22Rv1 (cell line): Measurements from ENCODE around the gene SERPINB1.
A peak's percentile ranks its signal among the peaks of the same experiment; 100 is the strongest.

Experiments used
- H3K27ac ChIP-seq: fragments of 450-650 bp; 2 replicates; pipeline ENCODE4 v1.5.1; 2017
- CTCF ChIP-seq: fragments of 450-650 bp; IDR thresholded peaks from 2 replicates; pipeline ENCODE4 v1.5.1; 2017; ENCODE audit warnings: mild to moderate bottlenecking
- ZFX ChIP-seq: fragments of 450-650 bp; IDR thresholded peaks from 2 replicates; pipeline ENCODE4 v1.6.1; 2017; ENCODE audit warnings: antibody characterized with exemption, borderline replicate concordance

SERPINB1 gene

GRCh38 chr6:2877960-2878359, 36.3 kb upstream of the SERPINB1 start:
- H3K27ac ChIP-seq = no peak overlapping the region
- TF ChIP-seq ZFX (no peak), CTCF (no peak)

- no peak overlapping the region for H3K27ac ChIP-seq
- TF ChIP-seq ZFX = no peak
- TF ChIP-seq CTCF = no peak
Measured at GRCh38 chr6:2877057-2877882, 35.6 kb upstream of the SERPINB1 start.

- no peak overlapping the region for H3K27ac ChIP-seq
- TF ChIP-seq ZFX (no peak), CTCF (no peak)
Measured at GRCh38 chr6:2876210-2877056, 34.8 kb upstream of the SERPINB1 start.

GRCh38 chr6:2875359-2876191, 33.9 kb upstream of the SERPINB1 start:
- no peak for TF ChIP-seq ZFX
- 0 out of 2 replicates have a peak, but pooled peaks have one; percentile 7 for TF ChIP-seq CTCF
- no peak overlapping the region for H3K27ac ChIP-seq

- TF ChIP-seq CTCF (no peak), ZFX (no peak)
- H3K27ac ChIP-seq = no peak overlapping the region
Measured at GRCh38 chr6:2873643-2874042, 32.0 kb upstream of the SERPINB1 start.

- H3K27ac ChIP-seq = no peak overlapping the region
- no peak for TF ChIP-seq CTCF
Measured at GRCh38 chr6:2872423-2873358, 31.0 kb upstream of the SERPINB1 start.
